GM13977 (cell line): ENCODE measurements around the gene PRDM16.

Experiments
- DNase-seq: peaks from one replicate; pipeline ENCODE4 v3.0.0; 2012; ENCODE audit warnings: low spot score
- CTCF ChIP-seq: IDR thresholded peaks from 2 replicates; pipeline ENCODE4 v1.5.1; 2012; ENCODE audit warnings: mild to moderate bottlenecking, control low read depth; ENCODE audit not compliant: insufficient read depth; ENCODE audit errors: extremely low read depth, missing control alignments
- in situ Hi-C: fragments of 300-500 bp; cut with MboI; formaldehyde crosslinking; loops from one replicate; pipeline ENCODE4 v1.12.0; 2022; ENCODE audit warnings: low sequenced_read_pairs, low pct_unique_long_range_greater_than_20kb, mixed read lengths, inconsistent platforms; ENCODE audit not compliant: unreplicated experiment

PRDM16 gene

GRCh38 chr1:3022976-3023375 is 46.0 kb upstream of the PRDM16 start:
- in situ Hi-C loops = no loop called here
- TF ChIP-seq CTCF = no peak

GRCh38 chr1:3024019-3024418 is 45.0 kb upstream of the PRDM16 start:
- DNase-seq = no peak
- TF ChIP-seq CTCF = no peak
- in situ Hi-C loops = no loop called here

More at GRCh38 chr1:3022976-3023375, 46.0 kb upstream of the PRDM16 start:
- no peak for DNase-seq

GRCh38 chr1:3024588-3024987 is 44.4 kb upstream of the PRDM16 start:
- TF ChIP-seq CTCF = no peak
- DNase-seq = no peak
- in situ Hi-C loops = no loop called here

GRCh38 chr1:3026124-3026523 is 42.9 kb upstream of the PRDM16 start:
- TF ChIP-seq CTCF = no peak
- in situ Hi-C loops = no loop called here
- DNase-seq = no peak

GRCh38 chr1:3026581-3027391 is 42.2 kb upstream of the PRDM16 start:
- TF ChIP-seq CTCF = no peak
- no peak for DNase-seq
- in situ Hi-C loops = no loop called here

GRCh38 chr1:3027611-3028371 is 41.2 kb upstream of the PRDM16 start:
- TF ChIP-seq CTCF = no peak
- in situ Hi-C loops = no loop called here
- DNase-seq = no peak
